Activated T-cell treated with anti-CD3 and anti-CD28 coated beads, Interleukin-2, amount 50 U/mL, for 24 hours (primary cell): ENCODE measurements around the gene GP1BB.

Experiments
- DNase-seq: peaks from one replicate; pipeline ENCODE4 v3.0.0-alpha.2; 2020
- H3K27ac Mint-ChIP-seq: 2 replicates; pipeline ENCODE4 v1.8.0; 2020; ENCODE audit warnings: mild to moderate bottlenecking, mixed read lengths
- H3K27me3 Mint-ChIP-seq: 2 replicates; pipeline ENCODE4 v1.8.0; 2020; ENCODE audit warnings: mixed read lengths
- H3K36me3 Mint-ChIP-seq: 2 replicates; pipeline ENCODE4 v1.8.0; 2020; ENCODE audit warnings: low read depth, mixed read lengths
- H3K4me1 Mint-ChIP-seq: 2 replicates; pipeline ENCODE4 v1.8.0; 2020; ENCODE audit warnings: low read depth, mixed read lengths
- H3K4me3 Mint-ChIP-seq: 2 replicates; pipeline ENCODE4 v1.8.0; 2020; ENCODE audit warnings: mild to moderate bottlenecking, moderate library complexity, mixed read lengths
- H3K9me3 Mint-ChIP-seq: 2 replicates; pipeline ENCODE4 v1.8.0; 2020; ENCODE audit warnings: mixed read lengths

GP1BB gene

DNA sequence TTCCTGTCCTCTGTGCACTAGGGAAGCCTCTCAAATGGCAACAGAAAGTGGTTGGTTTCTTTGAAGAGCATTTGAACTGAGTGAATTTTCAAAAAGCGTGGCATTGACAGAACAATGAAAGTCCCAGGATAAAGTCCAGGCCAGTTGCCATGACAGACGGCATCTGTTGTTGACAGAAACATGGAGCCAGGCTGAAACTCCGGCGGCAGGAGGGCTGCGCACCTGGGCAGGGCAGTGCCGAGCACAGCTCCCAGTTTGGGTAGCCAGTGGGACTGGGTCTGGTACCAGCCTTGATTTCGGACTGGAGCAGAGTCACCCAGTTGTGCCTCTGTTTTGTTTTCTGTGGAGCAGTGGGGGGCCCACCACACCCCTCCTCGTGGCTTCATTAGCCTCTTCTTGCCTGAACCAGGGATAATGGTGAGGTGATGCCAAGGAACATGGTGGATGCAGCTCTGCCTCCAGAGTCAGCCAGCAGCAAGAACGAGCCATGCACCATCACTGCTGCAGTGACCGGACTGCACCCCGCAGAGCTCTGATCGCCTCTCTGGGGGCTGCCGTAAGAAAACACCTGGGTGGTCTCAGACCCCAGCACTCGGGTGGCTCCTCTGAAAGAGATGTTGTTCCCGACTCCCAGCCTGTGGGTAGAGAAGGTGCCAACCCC is 18.9 kb upstream of the GP1BB start:
- no peak for DNase-seq
- no peaks in the 10 kb centered on the region for H3K4me1 Mint-ChIP-seq
- no peaks in the 10 kb centered on the region for H3K36me3 Mint-ChIP-seq
- H3K27me3 Mint-ChIP-seq, result no peaks in the 10 kb centered on the region
- H3K9me3 Mint-ChIP-seq, result no peaks in the 10 kb centered on the region
- H3K4me3 Mint-ChIP-seq, result no peak overlapping the region
- H3K27ac Mint-ChIP-seq, result no peak overlapping the region

DNA sequence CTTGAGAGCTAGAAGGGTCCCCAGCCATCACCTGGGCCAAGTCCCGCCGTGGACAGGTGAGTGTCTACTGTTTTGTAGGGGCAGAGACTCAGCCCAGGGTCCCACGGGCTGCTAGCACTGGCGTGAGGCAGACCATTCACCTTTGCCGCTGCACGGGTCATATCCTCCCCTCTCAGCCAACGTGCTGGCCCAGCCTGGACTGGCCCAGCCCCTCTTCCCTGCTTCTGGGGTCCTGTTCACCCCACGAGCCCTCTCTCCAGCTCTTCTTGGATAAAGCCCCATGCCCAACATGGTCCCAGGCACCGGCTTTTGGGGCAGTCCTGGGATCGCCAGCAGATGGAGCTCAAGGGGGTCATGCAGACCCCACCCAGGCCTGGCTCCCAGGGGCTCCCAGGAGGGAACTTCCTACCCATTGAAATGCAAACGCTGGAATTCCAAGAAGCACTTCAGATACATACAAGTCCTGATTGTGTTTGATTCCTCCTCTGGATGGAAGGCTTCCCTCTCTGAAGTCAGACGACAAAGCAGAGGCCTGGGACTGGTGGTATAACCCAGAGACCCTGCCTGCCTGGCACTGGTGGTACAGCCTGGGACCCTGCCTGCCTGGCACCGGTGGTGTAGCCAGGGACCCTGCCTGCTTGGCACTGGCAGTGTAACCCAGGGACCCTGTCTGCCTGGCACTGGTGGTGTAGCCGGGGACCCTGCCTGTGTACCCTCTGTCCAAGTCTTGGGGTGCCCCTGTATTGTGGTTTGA is 18.0 kb upstream of the GP1BB start:
- H3K36me3 Mint-ChIP-seq, result no peaks in the 10 kb centered on the region
- H3K4me3 Mint-ChIP-seq, result no peak overlapping the region
- no peaks in the 10 kb centered on the region for H3K4me1 Mint-ChIP-seq
- H3K27ac Mint-ChIP-seq, result no peak overlapping the region
- H3K9me3 Mint-ChIP-seq, result no peaks in the 10 kb centered on the region
- H3K27me3 Mint-ChIP-seq, result no peaks in the 10 kb centered on the region
- no peak for DNase-seq

DNA sequence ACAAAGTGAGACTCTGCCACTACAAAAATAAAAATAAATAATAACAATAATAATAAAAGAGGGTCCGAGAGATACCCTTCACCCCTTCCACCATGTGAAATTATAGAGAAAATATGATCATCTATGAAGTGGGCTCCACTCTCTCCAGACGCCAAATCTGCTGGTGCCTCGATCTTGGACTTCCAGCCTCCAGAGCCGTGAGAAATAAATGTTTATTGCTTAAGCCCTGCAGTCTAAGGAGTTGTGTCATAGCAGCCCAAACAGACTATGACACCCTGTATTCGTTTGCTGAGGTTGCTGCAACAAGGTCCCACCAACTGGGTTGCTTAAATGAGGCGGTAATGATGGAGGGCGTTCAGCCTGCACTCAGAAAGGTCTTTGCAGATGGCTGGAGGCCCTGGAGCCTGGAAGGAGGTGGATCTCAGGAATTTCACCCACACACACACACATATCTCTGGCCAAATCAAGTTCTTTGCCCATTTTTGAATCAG is 16.6 kb upstream of the GP1BB start:
- H3K27me3 Mint-ChIP-seq, result no peaks in the 10 kb centered on the region
- no peak overlapping the region for H3K4me3 Mint-ChIP-seq
- no peaks in the 10 kb centered on the region for H3K4me1 Mint-ChIP-seq
- H3K27ac Mint-ChIP-seq, result no peak overlapping the region
- no peaks in the 10 kb centered on the region for H3K36me3 Mint-ChIP-seq
- no peak for DNase-seq
- H3K9me3 Mint-ChIP-seq, result no peaks in the 10 kb centered on the region

DNA sequence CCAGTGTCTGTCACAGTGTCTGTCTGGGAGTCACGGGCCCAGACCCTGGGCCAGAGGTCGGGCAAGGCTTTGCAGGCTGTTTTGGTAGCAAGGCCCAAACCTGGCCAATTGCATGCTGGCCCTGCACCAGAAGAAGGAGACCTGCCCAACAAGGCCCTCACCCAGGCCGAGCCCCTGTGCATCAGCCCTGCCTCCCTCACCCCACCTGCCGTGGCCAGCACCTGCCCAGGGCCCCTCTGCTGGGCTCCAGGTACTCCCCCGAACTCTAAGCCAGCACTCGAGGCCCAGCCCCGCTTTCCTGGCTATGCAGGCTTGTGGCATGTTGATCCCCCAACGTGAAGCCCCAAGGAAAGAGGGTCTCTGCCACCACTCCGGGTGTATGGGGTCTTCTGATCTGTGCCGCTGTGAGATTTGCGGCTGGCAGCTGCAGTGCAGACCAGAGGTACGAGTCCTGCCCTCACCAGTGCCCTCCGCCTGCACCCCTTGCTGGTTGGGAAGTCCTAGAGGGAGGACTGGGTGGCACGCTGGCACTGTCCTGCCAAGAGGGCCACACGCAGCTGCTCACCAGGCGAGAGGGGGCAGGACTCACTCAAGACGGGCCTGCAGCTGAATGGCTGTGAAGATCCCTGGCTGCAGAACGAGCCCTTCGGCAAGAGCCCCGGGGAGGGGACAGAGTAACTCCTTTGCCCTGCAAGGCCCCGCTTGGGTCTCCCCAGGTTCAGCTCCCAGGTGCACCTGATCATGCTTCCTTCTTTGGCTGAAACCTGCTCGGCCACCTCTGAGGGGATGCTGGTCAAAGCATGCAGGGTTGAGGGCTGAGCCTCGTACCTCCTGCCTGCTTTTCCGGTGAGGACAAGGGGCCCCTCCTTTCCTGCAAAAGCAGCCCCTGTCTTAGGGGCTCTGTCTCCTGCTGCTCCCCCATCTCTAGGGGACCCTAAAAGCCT is 15.7 kb upstream of the GP1BB start:
- H3K27ac Mint-ChIP-seq, result no peak overlapping the region
- no peaks in the 10 kb centered on the region for H3K4me1 Mint-ChIP-seq
- DNase-seq, result no peak

DNA sequence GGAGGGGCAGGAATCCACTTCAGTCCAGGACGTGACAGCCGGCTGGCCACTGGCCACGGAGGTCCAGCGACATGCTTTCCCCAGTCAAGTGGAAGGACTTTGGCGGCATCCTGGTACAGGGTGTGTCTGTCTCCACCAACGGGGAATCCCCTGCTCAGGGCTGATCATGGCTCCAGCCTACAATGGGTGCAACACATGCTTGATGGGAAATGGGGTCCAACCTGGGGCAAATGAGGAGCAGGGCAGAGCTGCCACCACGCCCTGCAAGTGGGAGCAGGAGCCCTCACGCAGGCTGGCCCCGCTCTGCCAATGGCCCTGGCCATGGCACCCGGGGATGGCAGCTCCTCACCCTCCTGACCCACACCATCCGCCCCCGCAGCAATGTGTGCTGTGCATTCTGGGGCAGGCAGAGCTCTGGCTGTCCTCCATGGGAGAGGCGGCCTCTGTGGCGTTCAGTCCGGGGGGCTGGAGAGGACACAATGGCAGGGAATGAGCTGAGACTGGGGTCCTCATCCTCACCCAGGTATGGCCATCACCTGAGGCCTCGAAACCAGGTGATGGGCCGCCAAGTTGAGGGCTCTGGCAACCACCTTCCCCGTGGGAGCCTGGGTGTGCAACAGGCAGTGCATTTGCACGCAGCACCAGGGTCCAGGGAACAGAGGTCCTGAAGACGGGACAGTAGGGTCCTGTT is 14.9 kb upstream of the GP1BB start:
- peaks cover 11% of the 10 kb centered on the region for H3K27me3 Mint-ChIP-seq
- H3K4me1 Mint-ChIP-seq, result peaks cover under 1% of the 10 kb centered on the region
- H3K9me3 Mint-ChIP-seq, result no peaks in the 10 kb centered on the region
- no peak overlapping the region for H3K27ac Mint-ChIP-seq
- no peaks in the 10 kb centered on the region for H3K36me3 Mint-ChIP-seq
- DNase-seq, result no peak
- no peak overlapping the region for H3K4me3 Mint-ChIP-seq

More for the DNA sequence above, 15.7 kb upstream of the GP1BB start:
- Mint-ChIP-seq H3K9me3 (no peaks in the 10 kb centered on the region), H3K36me3 (no peaks in the 10 kb centered on the region), H3K27me3 (peaks cover 3% of the 10 kb centered on the region), H3K4me3 (no peak overlapping the region)

DNA sequence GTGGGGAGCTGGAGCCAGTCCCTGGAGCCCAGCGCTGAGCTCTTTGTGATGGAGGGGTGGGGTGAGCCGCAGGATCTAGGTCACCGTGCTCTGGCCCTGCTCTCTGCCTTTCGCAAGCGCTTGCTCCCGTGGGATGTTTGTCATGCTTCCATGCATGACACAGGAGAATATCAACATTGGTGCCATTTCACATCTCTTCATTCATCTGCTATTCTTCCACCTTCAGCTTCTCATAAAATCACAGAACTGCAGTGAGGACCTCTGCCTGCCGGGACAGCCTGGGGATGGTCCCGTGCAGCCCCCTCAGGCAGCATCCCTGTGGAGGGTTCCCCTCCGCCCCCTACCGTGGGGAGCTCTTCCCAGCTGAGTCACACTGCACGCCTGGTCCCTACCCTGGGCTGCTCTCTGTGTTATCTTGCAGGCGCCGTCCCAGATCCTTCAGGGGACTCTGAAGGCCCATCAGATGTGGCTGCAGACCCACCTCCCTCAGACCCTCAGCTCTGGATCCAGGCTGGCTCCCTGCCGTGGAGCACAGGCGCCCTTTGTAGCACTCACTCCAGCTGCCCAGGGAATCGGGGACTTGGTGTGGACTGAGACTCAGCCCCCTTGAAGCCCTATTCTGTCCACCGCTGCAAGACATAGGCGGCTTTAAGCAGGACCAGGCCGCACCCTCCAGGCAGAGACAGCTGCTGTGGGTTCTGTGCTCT is 14.1 kb upstream of the GP1BB start:
- no peak for DNase-seq
- Mint-ChIP-seq H3K9me3 (no peaks in the 10 kb centered on the region), H3K36me3 (no peaks in the 10 kb centered on the region), H3K4me1 (peaks cover 3% of the 10 kb centered on the region), H3K27me3 (peaks cover 16% of the 10 kb centered on the region), H3K27ac (no peak overlapping the region), H3K4me3 (no peak overlapping the region)

DNA sequence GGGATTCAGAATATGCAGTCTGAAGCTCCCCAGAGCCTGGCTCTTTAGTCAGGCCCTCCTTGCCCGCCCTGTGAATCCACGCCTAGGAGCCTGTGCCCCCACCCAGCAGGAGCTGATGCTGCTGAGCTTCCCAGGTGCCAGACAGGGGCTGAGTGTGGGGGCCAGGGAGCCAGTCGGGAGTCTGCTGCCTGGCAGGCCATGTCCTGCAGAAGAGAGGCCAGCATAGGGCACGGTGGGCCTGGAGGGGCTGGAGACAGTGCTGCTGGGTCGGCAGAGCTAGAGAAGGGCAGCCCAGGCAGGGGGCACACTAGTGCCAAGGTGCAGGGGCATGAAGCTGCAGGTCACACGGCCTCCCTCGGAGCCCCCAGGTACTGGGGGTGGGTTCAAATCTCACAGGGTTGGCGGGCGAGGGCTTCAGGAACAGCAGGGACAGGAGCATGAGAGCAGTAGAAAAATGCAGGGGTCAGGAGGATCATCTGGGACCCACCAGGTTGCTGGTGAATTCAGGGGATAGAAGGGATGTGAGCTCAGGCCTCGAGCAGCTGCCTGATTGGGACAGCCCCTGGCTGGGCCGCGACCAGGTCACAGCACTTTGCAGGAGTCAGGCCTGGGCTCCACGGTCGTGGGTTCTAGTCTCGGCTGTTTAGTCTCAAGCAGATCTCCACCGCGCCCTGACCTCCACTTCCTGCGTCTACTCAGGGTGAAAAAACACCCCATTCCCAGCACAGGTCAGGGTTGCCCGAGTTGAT is 13.1 kb upstream of the GP1BB start:
- no peaks in the 10 kb centered on the region for H3K9me3 Mint-ChIP-seq
- no peak overlapping the region for H3K4me3 Mint-ChIP-seq
- H3K27me3 Mint-ChIP-seq, result peaks cover 22% of the 10 kb centered on the region
- no peaks in the 10 kb centered on the region for H3K36me3 Mint-ChIP-seq
- no peak overlapping the region for H3K27ac Mint-ChIP-seq
- DNase-seq, result no peak
- H3K4me1 Mint-ChIP-seq, result peaks cover 5% of the 10 kb centered on the region

DNA sequence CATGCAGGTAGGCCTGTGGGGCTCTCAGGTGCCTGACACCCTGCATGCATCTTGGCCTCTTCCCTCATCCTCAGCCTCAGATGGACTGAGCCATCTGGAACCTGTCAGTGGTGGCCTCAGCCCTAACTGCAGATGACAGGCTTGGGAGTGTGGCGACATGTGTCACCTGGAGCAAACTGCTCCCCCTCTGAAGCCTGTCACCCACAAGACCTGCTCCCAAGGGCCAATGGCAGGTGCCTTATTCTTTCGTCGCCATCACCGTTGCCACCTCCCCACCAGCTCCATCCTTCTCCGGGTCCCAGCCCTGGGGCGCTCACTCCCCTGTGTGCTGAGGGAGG is 12.6 kb upstream of the GP1BB start:
- no peaks in the 10 kb centered on the region for H3K36me3 Mint-ChIP-seq
- peaks cover 5% of the 10 kb centered on the region for H3K4me1 Mint-ChIP-seq
- no peak overlapping the region for H3K4me3 Mint-ChIP-seq
- H3K27ac Mint-ChIP-seq, result no peak overlapping the region
- H3K27me3 Mint-ChIP-seq, result peaks cover 27% of the 10 kb centered on the region
- no peak for DNase-seq
- no peaks in the 10 kb centered on the region for H3K9me3 Mint-ChIP-seq

DNA sequence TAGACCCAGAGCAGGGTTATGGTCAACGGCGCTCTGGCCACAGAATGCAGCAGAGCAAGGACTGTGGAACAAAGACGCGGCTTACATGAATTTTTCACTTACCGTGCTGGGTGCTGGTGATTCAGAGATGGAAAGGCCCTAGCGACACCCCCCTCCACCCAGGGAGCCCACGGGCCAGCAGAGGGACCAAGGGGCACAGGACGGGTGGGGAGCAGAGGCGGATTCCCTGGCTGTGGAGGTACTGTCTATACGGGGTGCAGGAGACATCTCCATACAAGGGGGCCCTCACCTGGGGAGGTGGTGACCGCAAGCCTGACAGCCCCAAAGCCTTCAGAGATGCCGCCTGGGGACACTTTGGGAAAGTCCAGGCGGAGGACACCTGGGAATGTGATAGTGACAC is 10.1 kb upstream of the GP1BB start:
- peaks cover 9% of the 10 kb centered on the region for H3K4me1 Mint-ChIP-seq
- H3K4me3 Mint-ChIP-seq, result peak overlapping the region; percentile 61
- peaks cover 37% of the 10 kb centered on the region for H3K27me3 Mint-ChIP-seq
- H3K27ac Mint-ChIP-seq, result no peak overlapping the region
- DNase-seq, result no peak
- H3K36me3 Mint-ChIP-seq, result no peaks in the 10 kb centered on the region
- no peaks in the 10 kb centered on the region for H3K9me3 Mint-ChIP-seq

DNA sequence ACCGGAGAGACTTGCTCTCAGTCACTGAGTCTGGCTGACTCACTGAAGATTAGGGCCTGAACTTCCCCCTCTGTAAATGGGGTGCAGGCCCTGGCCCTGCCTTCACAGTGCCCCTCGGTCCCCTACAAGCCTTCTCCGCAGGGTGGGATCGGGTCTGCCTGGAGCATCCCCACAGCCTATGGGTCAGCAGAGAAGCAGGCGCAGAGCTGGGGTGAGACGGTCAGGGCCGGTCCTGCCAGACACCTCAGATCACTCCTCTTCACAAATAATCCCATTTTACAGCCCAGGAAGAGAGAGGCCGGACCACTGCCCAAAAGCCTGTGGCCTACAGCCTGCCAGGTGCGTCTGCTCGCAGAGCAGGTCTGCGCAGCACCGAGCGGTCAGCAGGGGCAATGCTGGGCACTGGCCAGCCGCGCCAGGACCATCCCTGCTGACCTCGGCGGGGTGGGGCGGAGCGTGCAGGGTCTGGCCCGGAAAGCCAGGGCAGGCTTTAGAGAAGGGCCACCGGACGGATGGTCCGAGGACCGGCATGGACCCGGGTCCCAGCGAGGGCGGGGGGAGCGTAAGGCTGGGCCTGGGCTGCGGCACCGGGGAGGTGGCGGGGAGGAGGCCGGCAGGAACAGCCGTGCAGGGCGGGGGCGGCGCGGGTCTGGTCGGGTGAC is 9.6 kb upstream of the GP1BB start:
- Mint-ChIP-seq H3K27me3 (peaks cover 37% of the 10 kb centered on the region), H3K4me1 (peaks cover 9% of the 10 kb centered on the region), H3K36me3 (no peaks in the 10 kb centered on the region), H3K27ac (no peak overlapping the region), H3K4me3 (peak overlapping the region; percentile 61), H3K9me3 (no peaks in the 10 kb centered on the region)
- DNase-seq, result no peak

DNA sequence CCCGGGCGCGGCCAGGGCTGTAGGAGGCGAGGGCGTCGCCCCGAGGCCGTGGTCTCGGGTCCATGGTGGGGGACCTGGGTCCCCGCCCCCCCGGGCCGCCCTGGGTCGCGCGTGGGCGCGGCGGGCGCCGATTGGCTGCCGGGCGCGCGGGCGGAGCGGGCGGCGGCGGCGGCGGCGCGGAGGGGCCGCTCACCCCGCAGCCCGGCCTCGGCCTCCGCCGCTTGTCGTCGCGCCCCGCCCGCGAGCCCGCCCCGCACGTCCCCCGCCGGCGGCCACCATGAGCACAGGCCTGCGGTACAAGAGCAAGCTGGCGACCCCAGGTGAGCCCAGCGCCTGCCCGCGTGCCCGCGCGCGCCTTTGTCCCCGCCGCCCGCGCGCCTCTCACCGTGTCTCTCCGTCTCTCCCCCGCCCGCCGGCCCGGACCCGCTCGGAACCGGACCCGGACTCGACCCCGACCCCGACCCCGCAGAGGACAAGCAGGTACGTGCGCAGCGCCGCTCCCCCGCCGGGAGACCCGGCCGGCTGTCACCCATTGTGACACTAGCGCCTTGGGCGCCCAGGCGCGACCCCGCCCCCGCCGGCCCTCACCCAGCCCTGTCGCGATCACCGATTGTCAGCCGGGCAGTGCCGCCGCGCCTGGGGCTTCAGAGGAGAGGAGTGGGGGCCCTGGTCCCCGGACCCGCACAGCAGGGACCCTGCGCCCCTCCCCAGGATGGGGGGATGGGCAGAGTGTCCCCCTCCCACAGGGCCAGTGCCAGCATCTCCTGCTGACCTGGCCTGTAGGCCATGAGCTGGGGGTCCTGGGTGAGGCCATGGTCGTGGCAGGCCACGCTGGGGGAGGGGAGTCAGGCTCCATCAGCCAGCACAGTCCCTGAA is 8.8 kb upstream of the GP1BB start, which contains the start of gene SEPTIN5:
Gene SEPTIN5, plus strand, starts transcription at position 192 of the 876 bp plus-strand sequence. Its CDS starts 86 bp downstream, at position 278.
- Mint-ChIP-seq H3K27ac (no peak within 1 kb of the TSS), H3K36me3 (no peaks in the 10 kb centered on the region), H3K4me1 (peaks cover 13% of the 10 kb centered on the region), H3K27me3 (peaks cover 42% of the 10 kb centered on the region), H3K4me3 (peak within 1 kb of the TSS; percentile 62), H3K9me3 (no peaks in the 10 kb centered on the region)
- DNase-seq, result peak; percentile 42
